PC-9 (cell line): Measurements from ENCODE around the gene TSGA10. TPM values are rescaled to one million over a fixed set of nuclear protein-coding genes. Genes with fewer than 3 reads are reported as not detected.
A peak's percentile ranks its signal among the peaks of the same experiment; 100 is the strongest.

Source experiments
- BruUV-seq: library from RNA; stranded (reverse); fragments of 400-500 nt; replicated peaks from 2 replicates; lab custom pipeline; 2021; lab: Mats Ljungman, UMichigan
- CTCF ChIA-PET: fragments of 300-600 bp; sonication (Branson Sonifier 250); formaldehyde crosslinking; loops from one replicate; lab custom pipeline; 2022; ENCODE audit warnings: antibody characterized with exemption; lab: Charles Lee
- POLR2A ChIA-PET: fragments of 300-600 bp; sonication (Branson Sonifier 250); formaldehyde crosslinking; loops from one replicate; lab custom pipeline; 2022; ENCODE audit warnings: antibody characterized with exemption; ENCODE audit not compliant: unreplicated experiment; lab: Charles Lee
- DNase-seq, 2 experiments: peaks; one replicate each; pipeline versions ENCODE4 v3.0.0 to v3.0.0-alpha.2; 2015 to 2022; ENCODE audit warnings: mixed read lengths in 1 of 2
- H2AFZ ChIP-seq: fragments of 200-600 bp; sonication (generic); 2 replicates; pipeline ENCODE4 v1.8.1; 2017; ENCODE audit warnings: antibody characterized with exemption
- H3F3A ChIP-seq: fragments of 200-600 bp; sonication (generic); 2 replicates; pipeline ENCODE4 v1.8.1; 2017; ENCODE audit warnings: antibody characterized with exemption, mild to moderate bottlenecking, low read depth; ENCODE audit not compliant: insufficient read depth
- H3K27ac ChIP-seq: fragments of 200-600 bp; sonication (generic); 2 replicates; pipeline ENCODE4 v1.6.1; 2016; ENCODE audit warnings: mixed run types
- H3K27me3 ChIP-seq: fragments of 200-600 bp; sonication (generic); 2 replicates; pipeline ENCODE4 v1.6.1; 2016; ENCODE audit warnings: low read depth, mixed run types; ENCODE audit not compliant: insufficient read depth
- H3K36me3 ChIP-seq: fragments of 200-600 bp; sonication (generic); 2 replicates; pipeline ENCODE4 v1.6.1; 2016; ENCODE audit warnings: low read depth, mixed run types
- H3K4me1 ChIP-seq: fragments of 200-600 bp; sonication (generic); replicated peaks from 2 replicates; pipeline ENCODE4 v1.6.1; 2016; ENCODE audit warnings: mixed run types; ENCODE audit not compliant: insufficient read depth
- H3K4me2 ChIP-seq: fragments of 200-600 bp; sonication (generic); 2 replicates; pipeline ENCODE4 v1.6.1; 2017; ENCODE audit warnings: mixed run types
- H3K4me3 ChIP-seq: fragments of 200-600 bp; sonication (generic); 2 replicates; pipeline ENCODE4 v1.6.1; 2016; ENCODE audit warnings: mixed run types
- H3K79me2 ChIP-seq: fragments of 200-600 bp; sonication (generic); 2 replicates; pipeline ENCODE4 v1.6.1; 2017; ENCODE audit warnings: low read depth, mixed run types
- H3K9me2 ChIP-seq: fragments of 200-600 bp; sonication (generic); 2 replicates; pipeline ENCODE4 v1.8.1; 2017; ENCODE audit warnings: mild to moderate bottlenecking; ENCODE audit not compliant: insufficient read depth
- H3K9me3 ChIP-seq: fragments of 200-600 bp; sonication (generic); 2 replicates; pipeline ENCODE4 v1.8.1; 2016; ENCODE audit warnings: low read depth; ENCODE audit not compliant: insufficient read depth
- H4K20me1 ChIP-seq: fragments of 200-600 bp; sonication (generic); 2 replicates; pipeline ENCODE4 v1.8.1; 2017; ENCODE audit not compliant: insufficient read depth
- CTCF ChIP-seq: fragments of 200-600 bp; sonication (generic); conservative IDR thresholded peaks from 2 replicates; pipeline ENCODE4 v1.6.1; 2017; ENCODE audit warnings: mixed run types, antibody characterized with exemption, mild to moderate bottlenecking, moderate library complexity
- EZH2 ChIP-seq: fragments of 200-600 bp; sonication (generic); IDR thresholded peaks from 2 replicates; pipeline ENCODE4 v1.8.0; 2017; ENCODE audit warnings: antibody characterized with exemption, low read depth
- intact Hi-C: fragments of 100-400 bp; cut with micrococcal nuclease; formaldehyde crosslinking; loops from one replicate; pipeline ENCODE4 v1.10.0; 2022; ENCODE audit not compliant: unreplicated experiment
- total RNA-seq: library from RNA; stranded (reverse); gene quantifications from 2 replicates; pipeline ENCODE4 v1.2.3, GENCODE V29; 2021

TSGA10 gene
- total RNA-seq, 1 experiment from 2014 or later: 14.9 TPM

- Histone ChIP-seq H3K36me3 (no peaks in the 10 kb centered on the region), H3F3A (no peaks in the 10 kb centered on the region), H3K79me2 (no peaks in the 10 kb centered on the region), H3K9me3 (no peaks in the 10 kb centered on the region), H3K4me1 (no peaks in the 10 kb centered on the region), H3K27me3 (no peaks in the 10 kb centered on the region), H3K9me2 (no peaks in the 10 kb centered on the region; the same call in 1 of the 2 replicates), H3K27ac (no peak overlapping the region), H2AFZ (no peak overlapping the region), H4K20me1 (no peaks in the 10 kb centered on the region), H3K4me2 (no peak overlapping the region), H3K4me3 (no peak overlapping the region)
- no peak for DNase-seq
- CTCF ChIA-PET: no interaction called here
- intact Hi-C loops: loop anchor here (10.0 kb wide), 1 partner anchor 1163 kb away; no protein-coding TSS in a partner anchor
- POLR2A ChIA-PET: no interaction called here
- TF ChIP-seq EZH2: no peak
- no peak for TF ChIP-seq CTCF
- BruUV-seq: no TSS peak
Observed at GRCh38 chr2:99081891-99082290, 72.9 kb downstream of the TSGA10 start.

GRCh38 chr2:99079226-99079625 is 75.5 kb downstream of the TSGA10 start:
- Histone ChIP-seq H3K4me2 (no peak overlapping the region), H3K4me1 (no peaks in the 10 kb centered on the region), H3K4me3 (no peak overlapping the region), H3K27ac (no peak overlapping the region), H3K9me2 (no peaks in the 10 kb centered on the region), H3K79me2 (no peaks in the 10 kb centered on the region), H2AFZ (peak overlapping the region; percentile 62), H3K36me3 (no peaks in the 10 kb centered on the region), H3F3A (no peaks in the 10 kb centered on the region), H4K20me1 (no peaks in the 10 kb centered on the region), H3K27me3 (no peaks in the 10 kb centered on the region), H3K9me3 (no peaks in the 10 kb centered on the region)
- no peak for DNase-seq
- no TSS peak for BruUV-seq
- ChIA-PET POLR2A (interaction anchor here (0.5 kb wide), 1 partner anchor 371 kb away, joined by 3 read pairs; no protein-coding TSS in a partner anchor), CTCF (no interaction called here)
- intact Hi-C loops: no loop called here
- TF ChIP-seq EZH2 (no peak), CTCF (no peak)

- no peak for TF ChIP-seq CTCF
- no peak for TF ChIP-seq EZH2
- H3K36me3 ChIP-seq: no peaks in the 10 kb centered on the region
- no peak overlapping the region for H3K4me2 ChIP-seq
- no peak overlapping the region for H3K27ac ChIP-seq
- H3K9me2 ChIP-seq: no peaks in the 10 kb centered on the region
- BruUV-seq: no TSS peak
- ChIA-PET POLR2A (no interaction called here), CTCF (no interaction called here)
- no peaks in the 10 kb centered on the region; the same call in 1 of the 2 replicates for H3K9me3 ChIP-seq
- no peaks in the 10 kb centered on the region for H4K20me1 ChIP-seq
- H3F3A ChIP-seq: no peaks in the 10 kb centered on the region
- no peak for DNase-seq
- intact Hi-C loops: no loop called here
- H3K27me3 ChIP-seq: no peaks in the 10 kb centered on the region
- H3K4me1 ChIP-seq: no peaks in the 10 kb centered on the region
- no peak overlapping the region for H2AFZ ChIP-seq
- H3K4me3 ChIP-seq: no peak overlapping the region
- no peaks in the 10 kb centered on the region for H3K79me2 ChIP-seq
Observed at GRCh38 chr2:99072551-99072950, 82.2 kb downstream of the TSGA10 start.
